ENCODE measurements around the gene KRT14. TPM values are rescaled to one million over a fixed set of nuclear protein-coding genes. Genes with fewer than 3 reads are reported as not detected.
"Not testable (repeated sequence)": the region's sequence is repeated elsewhere in the genome, so short reads cannot be mapped to it uniquely, and the experiment has no call there.

The KRT14 gene
- total RNA-seq, 1 donor from 2014 or later, result 0.85 TPM

GRCh38 chr17:41576740-41577139, 10.0 kb downstream of the KRT14 start:
- not testable (repeated sequence) for DNase-seq

GRCh38 chr17:41575336-41575735, 11.4 kb downstream of the KRT14 start:
- no peak for DNase-seq

GRCh38 chr17:41571561-41572434, 14.9 kb downstream of the KRT14 start, which contains the start of gene KRT9:
Gene KRT9, minus strand, starts transcription at chr17:41572059. Its CDS starts 67 bp downstream, at chr17:41571992.
- no peak for DNase-seq

GRCh38 chr17:41567317-41567716, 19.4 kb downstream of the KRT14 start:
- no peak for DNase-seq

- DNase-seq, result no peak
Observed at GRCh38 chr17:41565338-41565737, 21.4 kb downstream of the KRT14 start.

GRCh38 chr17:41563607-41564170, 23.0 kb downstream of the KRT14 start:
- DNase-seq, result no peak

- no peak for DNase-seq
Observed at GRCh38 chr17:41561554-41561953, 25.1 kb downstream of the KRT14 start.

- DNase-seq, result no peak
Observed at GRCh38 chr17:41559548-41559947, 27.1 kb downstream of the KRT14 start.

GRCh38 chr17:41556931-41557330, 29.8 kb downstream of the KRT14 start:
- no peak for DNase-seq

- DNase-seq, result no peak
Observed at GRCh38 chr17:41556306-41556705, 30.4 kb downstream of the KRT14 start.

GRCh38 chr17:41555105-41555887, 31.4 kb downstream of the KRT14 start:
- DNase-seq, result peak; percentile 89

GRCh38 chr17:41553987-41554680, 32.6 kb downstream of the KRT14 start:
- no peak for DNase-seq

- no peak for DNase-seq
Observed at GRCh38 chr17:41553176-41553575, 33.5 kb downstream of the KRT14 start.

GRCh38 chr17:41552455-41552854, 34.2 kb downstream of the KRT14 start:
- no peak for DNase-seq

GRCh38 chr17:41551365-41551764, 35.3 kb downstream of the KRT14 start:
- peak; percentile 62 for DNase-seq

- DNase-seq, result no peak
Observed at GRCh38 chr17:41549596-41550039, 37.1 kb downstream of the KRT14 start.

GRCh38 chr17:41548844-41549595, 37.7 kb downstream of the KRT14 start:
- peak; percentile 89 for DNase-seq

- DNase-seq, result peak; percentile 82
Observed at GRCh38 chr17:41547921-41548843, 38.5 kb downstream of the KRT14 start.

GRCh38 chr17:41547378-41547841, 39.3 kb downstream of the KRT14 start:
- DNase-seq, result no peak

GRCh38 chr17:41546819-41547218, 39.9 kb downstream of the KRT14 start:
- no peak for DNase-seq
